ENCODE data around the gene KRTAP10-6.

GRCh38 chr21:44639331-44639655 lies 47.0 kb upstream of the KRTAP10-6 start:
- TF ChIP-seq ZFP30 (CRISPR knock-in tag; IDR thresholded peaks at IDR 0.05) (no peak), CSRNP3 (CRISPR knock-in tag; IDR thresholded peaks at IDR 0.05) (no peak), SNAI2 (CRISPR knock-in tag; IDR thresholded peaks at IDR 0.05) (no peak), BACH2 (CRISPR knock-in tag; IDR thresholded peaks at IDR 0.05; ENCODE audit: borderline replicate concordance) (no peak), ZFP3 (CRISPR knock-in tag; IDR thresholded peaks at IDR 0.05) (no peak), TCF4 (CRISPR knock-in tag; IDR thresholded peaks at IDR 0.05; ENCODE audit: borderline replicate concordance) (no peak), GLIS3 (CRISPR knock-in tag; IDR thresholded peaks at IDR 0.05) (no peak)
